Activated CD4-positive, alpha-beta T cell treated with anti-CD3 and anti-CD28 coated beads for 4 hours (primary cell): ENCODE results near the gene DDOST.
"Not testable (repeated sequence)": the region's sequence is repeated elsewhere in the genome, so short reads cannot be mapped to it uniquely, and the experiment has no call there.

ENCODE experiments used
- DNase-seq, 2 donors: peaks; one replicate each; pipeline ENCODE4 v3.0.0-alpha.2; 2020

Gene DDOST

GRCh38 chr1:20689645-20690056, 28.5 kb upstream of the DDOST start:
- DNase-seq: no peak

- DNase-seq: no peak
These were observed 25.9 kb upstream of the DDOST start for GRCh38 chr1:20686883-20687725.

- no peak for DNase-seq
These were observed 24.6 kb upstream of the DDOST start for GRCh38 chr1:20685741-20686140.

- no peak for DNase-seq
These were observed 24.0 kb upstream of the DDOST start for GRCh38 chr1:20685099-20685662.

- no peak for DNase-seq
These were observed 23.5 kb upstream of the DDOST start for GRCh38 chr1:20684651-20685050.

- no peak for DNase-seq
These were observed 23.0 kb upstream of the DDOST start for GRCh38 chr1:20684050-20684620.

- no peak for DNase-seq
These were observed 22.4 kb upstream of the DDOST start for GRCh38 chr1:20683614-20684013.

GRCh38 chr1:20682571-20683236, 21.5 kb upstream of the DDOST start:
- DNase-seq: no peak

- DNase-seq: no peak
These were observed 20.8 kb upstream of the DDOST start for GRCh38 chr1:20681999-20682398.

- no peak for DNase-seq
These were observed 19.1 kb upstream of the DDOST start for GRCh38 chr1:20680269-20680668.

- no peak for DNase-seq
These were observed 17.4 kb upstream of the DDOST start for GRCh38 chr1:20678599-20678998.

- DNase-seq: not testable (repeated sequence)
These were observed 12.5 kb upstream of the DDOST start for GRCh38 chr1:20673626-20674025.

GRCh38 chr1:20672265-20672632, 11.1 kb upstream of the DDOST start:
- no peak for DNase-seq

GRCh38 chr1:20670936-20671335, 9.8 kb upstream of the DDOST start:
- no peak for DNase-seq

- no peak for DNase-seq
These were observed 7.4 kb upstream of the DDOST start for GRCh38 chr1:20668581-20668980.

GRCh38 chr1:20666804-20667203, 5.6 kb upstream of the DDOST start:
- no peak for DNase-seq

GRCh38 chr1:20666146-20666545, 5.0 kb upstream of the DDOST start:
- DNase-seq: no peak

GRCh38 chr1:20665726-20666125, 4.6 kb upstream of the DDOST start:
- no peak for DNase-seq

GRCh38 chr1:20663969-20664715, 3.0 kb upstream of the DDOST start:
- no peak for DNase-seq

- DNase-seq: no peak
These were observed 2.2 kb upstream of the DDOST start for GRCh38 chr1:20663365-20663764.

GRCh38 chr1:20662110-20662475, 924 bp upstream of the DDOST start:
- no peak for DNase-seq

- DNase-seq: peak in 1 of 2 donors; percentile 11
These were observed 342 bp downstream of the DDOST start for GRCh38 chr1:20660847-20661206.

GRCh38 chr1:20660363-20660762, 806 bp downstream of the DDOST start:
- DNase-seq: no peak
